D721Med (cell line): ENCODE results near the gene APOL3.
"Not testable (repeated sequence)": the region's sequence is repeated elsewhere in the genome, so short reads cannot be mapped to it uniquely, and the experiment has no call there.

ENCODE experiments used
- DNase-seq: peaks from one replicate; pipeline ENCODE4 v3.0.0; 2011; ENCODE audit warnings: low spot score; ENCODE audit not compliant: insufficient read length
- FAIRE-seq: peaks from 2 replicates; lab custom pipeline; 2011; peaks lifted over from hg19 to GRCh38; lab: Jason Lieb, UNC
- TF ChIP-seq, protein P1 (sequence below): IDR thresholded peaks from 2 replicates; pipeline ENCODE4 v1.5.1; 2012; ENCODE audit warnings: mild to moderate bottlenecking, control low read depth; ENCODE audit not compliant: insufficient read depth; ENCODE audit errors: missing control alignments

APOL3 gene

DNA sequence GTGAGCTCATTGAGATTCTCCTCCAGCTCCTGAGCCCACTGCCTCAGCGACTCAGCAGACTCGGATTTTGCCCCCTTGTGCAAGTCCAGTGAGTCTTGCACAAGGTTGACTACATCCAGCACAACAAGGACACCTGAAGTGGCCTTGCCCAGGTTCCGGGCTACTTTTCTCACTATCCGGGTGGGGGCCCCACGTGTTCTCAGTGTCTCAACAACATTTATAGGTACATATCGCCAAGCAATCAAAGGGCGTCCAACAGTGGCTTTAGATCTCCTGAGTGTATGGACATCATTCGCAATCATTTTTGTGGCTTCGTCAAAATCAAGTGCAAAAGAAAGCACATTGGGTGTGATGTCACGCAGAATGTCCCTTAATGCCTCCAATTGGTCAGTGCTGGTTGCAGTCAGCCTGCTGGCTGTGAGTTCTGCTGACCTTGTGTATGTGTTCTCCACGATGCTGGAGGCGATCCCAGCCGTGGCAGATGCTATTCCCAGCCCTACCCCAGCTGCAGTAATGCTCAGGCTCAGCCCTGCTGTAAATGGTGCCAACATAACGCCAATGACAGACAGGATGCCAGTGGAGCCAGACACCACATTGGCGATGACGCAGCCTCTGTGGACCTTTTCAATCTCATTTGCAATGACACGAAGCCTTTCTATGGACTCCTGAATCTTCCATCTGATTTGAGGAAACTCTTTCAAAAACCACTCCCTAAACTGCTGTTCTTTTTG is 30.7 kb upstream of the APOL3 start:
- DNase-seq: no peak
- FAIRE-seq: no peak
- TF ChIP-seq, protein P1, sequence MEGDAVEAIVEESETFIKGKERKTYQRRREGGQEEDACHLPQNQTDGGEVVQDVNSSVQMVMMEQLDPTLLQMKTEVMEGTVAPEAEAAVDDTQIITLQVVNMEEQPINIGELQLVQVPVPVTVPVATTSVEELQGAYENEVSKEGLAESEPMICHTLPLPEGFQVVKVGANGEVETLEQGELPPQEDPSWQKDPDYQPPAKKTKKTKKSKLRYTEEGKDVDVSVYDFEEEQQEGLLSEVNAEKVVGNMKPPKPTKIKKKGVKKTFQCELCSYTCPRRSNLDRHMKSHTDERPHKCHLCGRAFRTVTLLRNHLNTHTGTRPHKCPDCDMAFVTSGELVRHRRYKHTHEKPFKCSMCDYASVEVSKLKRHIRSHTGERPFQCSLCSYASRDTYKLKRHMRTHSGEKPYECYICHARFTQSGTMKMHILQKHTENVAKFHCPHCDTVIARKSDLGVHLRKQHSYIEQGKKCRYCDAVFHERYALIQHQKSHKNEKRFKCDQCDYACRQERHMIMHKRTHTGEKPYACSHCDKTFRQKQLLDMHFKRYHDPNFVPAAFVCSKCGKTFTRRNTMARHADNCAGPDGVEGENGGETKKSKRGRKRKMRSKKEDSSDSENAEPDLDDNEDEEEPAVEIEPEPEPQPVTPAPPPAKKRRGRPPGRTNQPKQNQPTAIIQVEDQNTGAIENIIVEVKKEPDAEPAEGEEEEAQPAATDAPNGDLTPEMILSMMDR: no peak

DNA sequence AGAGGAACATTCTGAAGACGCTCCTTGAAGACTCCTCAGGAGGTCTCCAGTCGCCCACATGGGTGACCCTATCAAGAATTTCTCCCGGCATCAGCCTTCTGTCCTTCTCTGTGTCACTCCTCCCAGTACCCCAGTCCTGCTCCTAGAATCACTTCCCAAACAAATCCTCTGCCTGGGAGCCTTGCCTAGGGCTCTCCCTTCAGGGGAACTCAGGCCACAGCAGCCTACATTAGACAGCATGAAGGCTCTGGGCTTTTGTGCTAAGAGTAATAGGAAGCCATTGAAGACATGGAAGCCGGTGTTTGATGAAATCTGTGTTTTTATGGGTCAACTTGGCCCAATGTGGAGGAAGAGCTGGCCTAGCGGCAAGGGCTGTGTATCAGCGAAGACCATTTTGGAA is 27.3 kb upstream of the APOL3 start:
- not testable (repeated sequence) for DNase-seq, FAIRE-seq

DNA sequence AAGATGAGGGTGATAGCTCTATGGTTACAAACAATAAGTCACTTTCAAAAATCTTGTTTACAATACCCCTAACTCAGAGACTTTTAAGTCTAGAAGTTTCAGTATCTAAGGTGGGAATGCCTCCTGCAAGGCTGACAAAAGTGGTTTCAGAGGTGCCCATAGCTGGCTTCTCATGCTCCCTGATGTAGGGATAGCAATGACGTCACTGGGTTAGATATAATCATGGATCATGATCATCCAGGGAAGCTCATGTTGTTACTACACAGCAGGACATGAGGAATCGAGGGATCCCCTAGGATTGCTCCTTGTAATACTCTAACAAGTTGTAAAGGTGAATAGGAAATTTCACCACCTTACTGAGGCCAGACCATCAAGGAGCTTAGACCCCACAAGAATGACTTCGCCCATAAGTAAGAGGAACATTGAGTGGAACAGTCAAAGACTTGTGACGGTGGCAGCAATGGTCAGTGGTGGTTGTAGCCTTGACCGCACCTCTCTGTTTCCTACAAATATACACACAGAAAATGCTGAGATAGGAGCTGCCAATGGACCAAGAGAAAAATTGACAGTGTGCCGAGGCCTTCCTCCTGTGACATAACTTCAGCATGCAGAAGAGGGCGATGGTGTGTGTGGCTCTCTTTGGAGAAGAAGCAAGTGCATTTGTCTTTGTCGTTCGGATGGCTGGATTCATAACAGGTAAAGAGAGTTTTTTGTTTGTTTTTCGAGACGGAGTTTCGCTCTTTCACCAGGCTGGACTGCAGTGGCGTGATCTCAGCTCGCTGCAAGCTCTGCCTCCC is 25.5 kb upstream of the APOL3 start:
- DNase-seq (no peak), FAIRE-seq (no peak)
- TF ChIP-seq, protein P1: no peak

DNA sequence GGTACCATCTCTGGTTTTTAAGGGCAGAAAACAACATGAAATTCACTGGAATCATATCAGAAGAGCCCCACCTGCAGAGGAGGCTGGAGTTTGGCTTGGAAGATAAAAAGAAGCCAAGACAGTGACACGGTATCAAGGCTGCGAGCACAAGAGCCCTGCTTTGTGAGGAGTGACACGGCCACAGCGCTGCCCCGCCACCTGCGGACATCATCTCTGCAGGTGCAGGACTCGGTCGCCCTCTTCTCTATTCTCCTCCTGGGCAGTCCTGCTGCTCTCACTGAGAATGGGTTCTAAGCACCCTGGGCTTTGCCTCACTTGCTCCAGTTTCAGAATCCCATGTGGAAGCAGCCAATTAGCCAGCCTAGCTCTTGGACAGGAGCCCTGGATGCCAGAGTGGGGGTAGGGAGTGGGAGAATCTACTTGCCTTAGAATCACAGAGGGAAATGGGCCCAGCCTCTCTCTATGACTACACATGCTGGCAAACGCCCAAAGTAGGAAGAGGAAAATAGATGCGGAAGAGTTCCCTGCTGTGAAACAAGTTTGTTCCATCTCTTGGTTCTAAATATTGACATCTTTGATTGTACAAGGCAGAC is 24.0 kb upstream of the APOL3 start:
- TF ChIP-seq, protein P1: no peak
- no peak for DNase-seq
- FAIRE-seq: no peak

DNA sequence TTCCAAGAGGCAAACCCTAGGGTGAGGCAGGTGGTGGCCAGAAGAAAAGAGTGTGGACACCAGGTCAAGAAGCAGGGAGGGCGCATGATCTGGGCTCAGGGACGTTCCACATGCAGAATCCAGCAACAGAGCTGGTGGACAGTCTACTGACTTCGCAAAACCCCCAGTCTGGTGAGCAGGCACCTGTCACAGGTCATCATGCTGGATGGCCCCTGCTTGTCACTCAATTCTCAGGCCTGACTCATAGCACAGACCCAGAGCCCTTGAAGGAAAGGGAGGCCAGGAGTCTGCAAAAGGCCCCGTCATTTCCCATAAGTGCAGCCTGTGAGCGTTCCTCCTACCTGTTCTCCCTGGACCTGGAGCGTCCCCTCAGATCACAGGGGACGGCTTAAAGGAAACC is 22.9 kb upstream of the APOL3 start:
- FAIRE-seq: no peak
- TF ChIP-seq, protein P1: no peak
- no peak for DNase-seq

DNA sequence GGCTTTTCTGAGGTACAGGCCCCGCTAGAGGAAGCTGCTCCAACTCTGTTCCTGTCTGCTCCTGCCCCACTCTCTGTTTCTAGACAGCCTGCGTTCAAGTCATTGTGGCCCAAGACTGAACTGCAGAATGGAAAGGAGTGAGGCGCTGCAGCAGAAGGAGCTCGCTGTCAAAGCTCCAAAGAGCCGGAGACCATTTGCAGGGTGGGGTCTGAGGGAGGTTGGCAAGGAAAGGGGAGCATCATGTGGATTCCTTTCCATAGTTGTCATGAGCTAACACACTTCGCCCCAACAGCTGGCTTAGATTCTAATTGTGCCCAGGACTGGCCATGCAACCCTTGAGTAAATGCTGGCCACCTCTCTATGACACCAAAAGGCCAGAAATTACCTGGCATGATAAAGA is 22.3 kb upstream of the APOL3 start:
- DNase-seq: no peak
- FAIRE-seq: no peak
- TF ChIP-seq, protein P1: no peak

DNA sequence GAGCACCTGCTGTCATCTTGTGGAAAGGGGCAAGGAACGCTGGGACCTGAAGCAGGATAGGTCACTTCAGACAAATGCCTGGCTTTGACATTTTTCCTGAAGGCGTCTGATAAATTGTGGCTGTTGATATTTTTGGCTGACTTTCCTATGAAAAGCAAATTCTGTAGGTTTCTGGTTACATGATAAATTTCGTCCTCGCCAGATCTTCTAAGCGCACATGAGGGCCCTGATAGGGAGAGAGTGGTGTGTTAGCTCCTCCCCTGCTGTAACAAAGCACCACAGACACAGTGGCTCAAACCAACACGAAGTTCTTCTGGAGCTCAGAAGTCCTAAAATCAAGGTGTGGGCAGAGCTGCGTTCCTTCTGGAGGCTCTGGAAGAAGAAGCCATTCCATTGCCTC is 21.5 kb upstream of the APOL3 start:
- DNase-seq (no peak), FAIRE-seq (no peak)
- TF ChIP-seq, protein P1: no peak
